HG02623 (cell line): ENCODE results near the gene SGPL1.
"Not testable (repeated sequence)": the region's sequence is repeated elsewhere in the genome, so short reads cannot be mapped to it uniquely, and the experiment has no call there.

Experiments
- ATAC-seq: cut with Tn5 transposase; IDR thresholded peaks from one replicate; pipeline ENCODE4 v1.9.1; 2021; ENCODE audit warnings: moderate library complexity; ENCODE audit not compliant: unreplicated experiment

SGPL1 gene

DNA sequence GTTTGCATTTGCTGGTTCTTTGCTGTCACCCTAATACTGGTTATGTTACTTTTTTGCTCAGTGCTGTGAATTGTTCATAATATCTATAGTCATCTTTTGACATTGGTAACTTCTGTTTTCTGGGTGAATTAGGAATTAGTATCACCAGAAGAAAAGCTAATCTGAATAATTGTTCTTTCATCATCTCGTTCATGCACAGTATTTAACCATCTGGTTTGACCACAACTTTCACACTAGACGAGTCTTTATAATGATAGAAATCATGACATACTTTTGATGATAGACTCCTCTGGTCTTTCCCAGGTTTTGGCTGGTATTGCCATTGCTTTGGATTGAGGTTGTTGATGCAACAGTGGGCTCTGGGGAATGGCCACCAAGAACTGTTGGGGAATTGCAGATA lies 25.1 kb downstream of the SGPL1 start:
- no peak for ATAC-seq

DNA sequence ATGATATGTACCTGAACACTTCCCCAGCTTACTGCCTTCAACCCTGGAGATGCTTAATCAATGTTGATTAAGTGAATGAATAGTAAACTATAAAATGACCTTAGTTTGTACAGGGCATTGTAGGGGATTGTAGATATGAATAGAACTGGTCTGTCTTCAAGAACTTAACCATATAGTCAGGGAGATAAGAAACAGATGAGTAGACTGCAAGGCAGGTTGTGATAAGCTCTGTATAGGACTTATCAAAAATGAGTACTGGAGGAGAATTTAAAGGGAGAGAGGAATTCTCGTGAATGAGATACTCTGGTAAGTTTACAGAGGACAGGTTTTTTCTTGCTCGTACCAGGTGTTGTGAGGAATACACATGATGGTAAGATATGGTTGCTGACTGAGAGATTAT lies 27.6 kb downstream of the SGPL1 start:
- no peak for ATAC-seq

- no peak for ATAC-seq
These were observed 28.2 kb downstream of the SGPL1 start for GRCh38 chr10:70843776-70844489.

DNA sequence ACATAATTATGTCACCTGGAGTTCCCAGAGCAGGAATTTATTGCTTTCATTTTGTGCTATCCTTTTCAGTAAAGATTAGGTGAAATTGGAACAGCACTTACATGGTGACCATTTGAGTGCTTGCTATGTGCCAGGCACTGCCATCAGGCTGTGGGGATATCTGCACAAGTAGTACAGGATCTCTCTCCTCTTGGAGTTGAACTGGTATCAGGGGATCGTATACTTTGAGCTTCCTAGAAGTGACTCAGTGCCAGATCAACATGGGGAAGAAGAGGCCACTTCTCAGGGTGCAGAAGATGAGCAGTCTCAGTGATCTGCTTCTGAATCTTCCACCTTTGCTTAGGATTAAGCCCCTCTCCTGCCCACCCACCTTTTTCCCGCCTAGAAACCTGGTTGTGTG lies 29.5 kb downstream of the SGPL1 start:
- no peak for ATAC-seq

DNA sequence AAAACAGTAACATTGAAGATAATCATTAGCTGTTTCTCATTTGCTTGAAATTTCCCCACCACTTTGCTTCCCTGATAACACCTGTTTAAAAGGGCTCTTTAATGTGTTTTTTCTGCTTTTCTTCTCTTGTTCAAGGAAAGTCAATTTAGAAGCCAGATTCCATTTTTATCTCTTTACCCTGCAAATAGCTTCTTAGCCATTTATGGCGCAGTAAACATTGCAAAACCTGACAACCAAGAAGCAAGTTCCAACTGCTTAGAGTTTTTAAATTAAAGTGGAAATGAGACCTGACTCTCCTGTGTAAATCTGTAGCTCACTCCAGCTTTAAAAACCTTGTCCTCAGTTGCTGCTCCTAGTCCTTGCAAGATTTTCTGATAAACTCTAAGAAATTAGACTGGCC lies 30.1 kb downstream of the SGPL1 start:
- no peak for ATAC-seq

DNA sequence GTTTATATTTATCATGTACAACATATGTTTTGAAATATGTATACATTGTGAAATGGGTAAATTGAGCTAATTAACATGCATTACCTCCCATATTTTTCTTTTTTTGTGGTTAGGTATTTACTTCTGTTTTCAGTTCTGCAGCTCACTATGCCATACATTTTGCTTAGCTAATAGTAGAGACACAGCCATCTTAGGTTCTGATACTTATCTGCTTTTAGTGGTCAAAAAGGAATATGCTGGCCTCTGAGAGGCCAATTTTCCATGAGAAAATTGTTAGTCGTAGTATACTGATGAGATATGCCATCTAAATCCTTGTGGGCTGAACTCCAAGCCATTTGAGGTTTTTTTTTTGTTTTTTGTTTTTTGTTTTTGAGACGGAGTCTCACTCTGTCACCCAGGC lies 31.0 kb downstream of the SGPL1 start:
- no peak for ATAC-seq

GRCh38 chr10:70847659-70848360 lies 32.1 kb downstream of the SGPL1 start:
- no peak for ATAC-seq

DNA sequence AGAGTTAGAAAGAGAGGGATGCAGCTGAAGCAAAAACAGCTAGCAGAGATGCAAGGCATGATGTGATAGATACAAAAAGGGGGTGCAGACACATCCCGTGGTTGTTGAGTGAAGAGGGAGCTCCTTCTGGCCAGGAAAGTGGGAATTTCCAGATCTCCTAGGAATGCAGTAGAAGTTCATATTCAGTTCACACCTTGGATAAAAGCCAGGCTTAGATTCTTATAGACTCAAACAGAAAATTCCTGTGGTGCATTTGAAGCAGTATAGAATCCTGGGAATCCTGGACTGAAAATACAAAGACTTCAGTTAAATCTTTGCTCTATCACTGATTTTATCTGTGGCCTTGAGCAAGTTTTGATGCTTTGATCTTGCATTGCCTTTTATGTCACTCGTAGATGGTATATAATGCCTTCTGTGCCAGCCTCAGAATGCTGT lies 33.9 kb downstream of the SGPL1 start:
- ATAC-seq = no peak

- ATAC-seq = no peak
These were observed 34.3 kb downstream of the SGPL1 start for GRCh38 chr10:70850097-70850496.

DNA sequence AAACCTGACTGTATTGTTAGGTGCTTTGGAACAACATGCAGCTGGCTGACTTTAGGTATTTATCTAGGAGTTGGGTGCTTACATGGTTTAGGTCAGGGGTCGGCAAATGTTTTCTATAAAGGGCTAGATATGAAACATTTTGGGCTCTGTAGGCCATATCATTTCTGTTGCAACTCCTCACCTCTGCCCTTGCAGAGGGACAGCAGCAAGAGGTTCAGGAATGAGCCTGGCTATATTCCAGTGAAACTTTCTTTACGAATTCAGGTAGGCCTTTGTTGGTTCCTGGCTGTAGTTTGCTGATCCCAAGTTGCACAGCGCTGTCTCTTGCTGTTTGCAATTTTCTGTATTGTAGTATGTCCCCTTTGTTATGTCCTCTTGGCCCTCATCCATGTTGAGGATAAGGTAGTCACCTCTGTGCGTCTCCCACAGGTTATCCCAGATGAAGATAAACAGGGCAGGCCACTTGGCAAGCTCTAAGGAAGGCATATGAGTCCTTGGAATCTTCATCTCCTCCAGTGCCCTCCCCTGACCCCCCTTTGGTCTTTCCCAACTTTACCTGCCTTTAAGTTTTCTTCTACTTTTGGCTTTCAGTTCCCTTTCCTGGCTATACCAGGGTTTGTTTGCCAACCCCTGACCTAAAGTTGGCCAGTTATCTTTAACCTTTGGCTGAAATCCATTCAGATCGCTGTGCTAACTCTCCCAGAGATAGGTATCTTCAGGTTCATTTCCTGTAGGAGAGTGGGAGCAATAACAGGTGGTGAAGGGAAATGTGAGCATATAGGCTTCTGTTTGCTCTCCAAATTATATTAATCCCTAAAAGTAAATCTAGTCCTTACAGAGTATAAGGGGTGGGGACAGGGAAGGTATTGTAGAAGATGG lies 36.1 kb downstream of the SGPL1 start:
- no peak for ATAC-seq

DNA sequence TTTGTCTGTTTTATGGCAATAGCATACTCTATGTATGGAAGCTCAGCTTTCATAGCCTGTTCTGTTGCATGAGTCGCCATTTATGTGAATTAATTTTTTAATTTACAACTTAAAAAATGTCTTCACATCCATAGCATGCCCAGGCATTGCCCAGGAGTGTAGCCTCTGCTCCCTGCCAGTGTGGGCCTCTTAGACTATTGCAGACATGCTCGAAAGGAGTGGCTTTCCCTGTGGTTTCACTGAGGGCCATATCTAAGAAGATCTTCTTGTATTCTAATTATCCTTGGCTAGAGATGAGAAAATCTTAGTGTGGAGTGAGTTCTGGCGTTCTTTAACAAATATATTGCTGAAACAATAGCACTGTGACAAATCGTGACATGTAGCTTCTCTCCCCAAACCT lies 37.3 kb downstream of the SGPL1 start:
- ATAC-seq = no peak

- no peak for ATAC-seq
These were observed 37.7 kb downstream of the SGPL1 start for GRCh38 chr10:70853457-70853856.

DNA sequence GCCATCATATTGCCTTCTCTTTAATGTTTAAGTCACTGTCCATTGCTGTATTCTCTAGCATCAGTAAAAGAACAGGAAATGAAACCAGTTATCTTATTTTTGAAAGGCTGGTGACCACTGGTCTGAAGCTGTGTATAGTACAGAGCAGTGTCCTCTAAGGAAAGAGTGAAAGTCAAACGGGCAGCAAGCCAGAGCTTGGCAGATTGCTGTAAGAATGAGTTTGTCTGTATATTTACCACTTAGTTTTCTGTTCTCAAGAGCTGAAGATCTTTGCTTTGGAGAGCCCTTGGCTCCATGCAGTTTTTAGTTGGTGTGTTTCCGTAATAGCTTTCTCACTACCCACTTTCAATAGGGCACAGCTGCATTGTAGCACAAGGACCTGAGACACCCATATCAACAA lies 40.7 kb downstream of the SGPL1 start:
- no peak for ATAC-seq

DNA sequence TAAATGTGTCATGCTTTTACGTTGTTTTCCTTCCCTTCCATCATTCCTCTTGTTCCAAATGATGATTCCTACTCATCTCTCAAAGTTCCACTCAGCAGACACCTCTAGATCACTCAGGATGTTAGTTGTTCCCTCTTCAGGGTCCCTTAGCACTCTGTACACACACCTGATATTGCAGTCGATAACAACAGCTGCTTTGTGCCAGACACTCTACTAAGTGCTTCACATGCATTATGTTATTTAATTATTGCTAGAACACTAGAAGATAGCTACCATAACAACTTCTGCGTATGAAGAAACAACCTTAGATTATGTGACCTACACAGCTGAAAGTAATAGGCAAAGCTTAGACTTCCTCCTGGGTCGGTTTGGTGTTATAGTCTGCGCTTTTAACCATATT lies 43.0 kb downstream of the SGPL1 start:
- ATAC-seq = no peak

DNA sequence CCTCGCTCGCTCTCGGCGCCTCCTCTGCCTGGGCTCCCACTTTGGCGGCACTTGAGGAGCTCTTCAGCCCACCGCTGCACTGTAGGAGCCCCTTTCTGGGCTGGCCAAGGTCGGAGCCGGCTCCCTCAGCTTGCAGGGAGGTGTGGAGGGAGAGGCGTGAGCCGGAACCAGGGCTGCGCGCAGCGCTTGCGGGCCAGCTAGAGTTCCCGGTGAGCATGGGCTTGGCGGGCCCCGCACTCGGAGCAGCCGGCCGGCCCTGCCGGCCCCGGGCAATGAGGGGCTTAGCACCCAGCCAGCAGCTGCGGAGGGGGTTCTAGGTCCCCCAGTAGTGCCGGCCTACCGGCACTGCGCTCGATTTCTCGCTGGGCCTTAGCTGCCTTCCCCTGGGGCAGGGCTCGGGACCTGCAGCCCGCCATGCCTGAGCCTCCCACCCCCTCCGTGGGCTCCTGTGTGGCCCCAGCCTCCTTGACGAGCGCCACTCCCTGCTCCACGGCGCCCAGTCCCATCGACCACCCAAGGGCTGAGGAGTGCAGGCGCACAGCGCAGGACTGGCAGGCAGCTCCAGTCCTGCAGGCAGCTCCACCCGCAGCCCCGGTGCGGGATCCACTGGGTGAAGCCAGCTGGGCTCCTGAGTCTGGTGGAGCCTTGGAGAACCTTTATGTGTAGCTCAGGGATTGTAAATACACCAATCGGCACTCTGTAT lies 45.9 kb downstream of the SGPL1 start:
- not testable (repeated sequence) for ATAC-seq

DNA sequence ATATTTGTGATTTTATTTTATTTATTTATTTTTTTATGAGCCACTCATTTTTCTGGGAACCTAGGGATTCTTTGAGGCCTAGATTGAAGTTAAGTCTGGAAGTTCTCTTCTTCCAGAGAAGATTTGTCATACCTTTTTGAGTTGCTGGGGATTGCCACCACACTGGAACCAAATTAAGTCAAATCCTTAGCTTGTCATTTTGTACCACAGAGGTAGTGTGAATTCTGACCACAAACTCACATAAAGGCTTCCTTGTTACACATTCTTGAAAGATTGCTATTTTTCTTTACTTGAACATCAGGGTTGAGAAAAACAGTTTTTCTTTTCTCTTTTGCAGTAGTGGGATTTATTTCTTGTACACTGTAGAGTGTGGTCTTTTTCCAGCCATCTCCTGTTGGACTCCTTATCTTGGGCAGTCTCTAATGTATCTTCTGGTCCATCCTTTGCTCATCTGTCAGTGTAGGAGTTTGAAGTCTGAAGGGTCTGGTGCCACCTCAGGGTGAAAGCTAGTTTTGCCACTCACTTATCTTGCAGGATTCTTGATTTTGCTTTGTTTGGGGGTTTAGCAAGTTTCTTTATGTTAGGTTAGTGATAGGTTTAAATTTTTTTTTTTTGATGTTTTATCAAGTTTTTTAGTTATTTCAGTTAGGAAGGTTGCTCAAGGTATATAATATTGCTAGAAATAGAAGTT lies 47.9 kb downstream of the SGPL1 start:
- no peak for ATAC-seq

DNA sequence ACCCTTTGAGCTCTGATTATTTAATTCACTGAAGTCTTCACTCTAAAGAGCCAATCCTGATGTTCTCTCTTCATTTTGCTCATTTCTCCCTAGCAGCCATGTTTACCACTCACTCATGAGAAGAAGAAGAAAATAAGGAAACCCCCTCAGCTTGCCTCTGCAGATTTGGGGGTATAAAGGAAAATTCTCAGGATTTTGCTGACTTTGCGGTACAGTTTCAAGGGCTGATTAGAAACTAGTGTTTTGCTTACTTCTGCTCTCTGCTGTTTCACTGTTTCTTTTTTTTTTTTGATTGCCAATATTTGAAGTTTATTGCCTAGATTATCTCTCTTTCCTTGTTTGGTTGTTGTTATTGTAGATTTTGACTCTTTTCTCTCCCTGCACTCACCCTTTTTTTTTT lies 49.2 kb downstream of the SGPL1 start:
- ATAC-seq = no peak

GRCh38 chr10:70866424-70866823 lies 50.7 kb downstream of the SGPL1 start:
- ATAC-seq = no peak

DNA sequence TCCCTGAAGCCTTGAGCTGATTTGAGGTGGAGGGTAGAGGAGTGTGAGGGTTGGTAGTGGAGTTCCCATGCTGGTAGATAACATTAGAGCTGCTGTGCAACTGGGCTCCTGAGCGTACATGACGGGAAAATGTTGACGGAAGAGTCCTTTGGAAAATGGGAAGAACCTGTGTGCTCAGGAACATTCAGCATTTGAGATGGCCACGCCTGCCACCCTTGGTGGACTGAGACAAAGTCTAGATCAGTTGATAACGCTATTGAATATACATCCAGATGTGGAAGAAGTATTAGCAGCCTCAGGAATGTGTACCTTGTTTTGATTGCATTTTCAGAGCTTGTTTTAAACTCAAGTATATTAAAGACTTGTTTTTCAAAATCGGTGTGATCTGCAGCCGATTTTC lies 56.5 kb downstream of the SGPL1 start:
- ATAC-seq = no peak

GRCh38 chr10:70874061-70874460 lies 58.3 kb downstream of the SGPL1 start:
- ATAC-seq = no peak

- ATAC-seq = no peak
These were observed 63.5 kb downstream of the SGPL1 start for GRCh38 chr10:70879207-70879606.
